ENCODE data around the gene MAP6D1.

MAP6D1 gene

GRCh38 chr3:183825456-183826161, at the start of gene MAP6D1:
MAP6D1 (minus strand) TSS chr3:183825577; CDS start chr3:183825547, 30 bp downstream.
- DNase-seq: peak; percentile 20

- no peak for DNase-seq
Measured at GRCh38 chr3:183873914-183874313, 48.5 kb upstream of the MAP6D1 start.

GRCh38 chr3:183871541-183871940, 46.2 kb upstream of the MAP6D1 start:
- DNase-seq: no peak

GRCh38 chr3:183870563-183870962, 45.2 kb upstream of the MAP6D1 start:
- DNase-seq: no peak

GRCh38 chr3:183868796-183869195, 43.4 kb upstream of the MAP6D1 start:
- no peak for DNase-seq

- no peak for DNase-seq
Measured at GRCh38 chr3:183862610-183863009, 37.2 kb upstream of the MAP6D1 start.

- DNase-seq: no peak
Measured at GRCh38 chr3:183857863-183858262, 32.5 kb upstream of the MAP6D1 start.

- no peak for DNase-seq
Measured at GRCh38 chr3:183854318-183855035, 29.1 kb upstream of the MAP6D1 start.

GRCh38 chr3:183845608-183846288, 20.4 kb upstream of the MAP6D1 start:
- DNase-seq: peak; percentile 46

- DNase-seq: no peak
Measured at GRCh38 chr3:183845090-183845489, 19.7 kb upstream of the MAP6D1 start.

GRCh38 chr3:183844606-183845005, 19.2 kb upstream of the MAP6D1 start:
- peak; percentile 79 for DNase-seq

- no peak for DNase-seq
Measured at GRCh38 chr3:183839751-183840150, 14.4 kb upstream of the MAP6D1 start.

GRCh38 chr3:183837894-183838293, 12.5 kb upstream of the MAP6D1 start:
- no peak for DNase-seq

GRCh38 chr3:183837390-183837789, 12.0 kb upstream of the MAP6D1 start:
- DNase-seq: no peak

- no peak for DNase-seq
Measured at GRCh38 chr3:183833516-183833915, 8.1 kb upstream of the MAP6D1 start.

GRCh38 chr3:183830187-183830586, 4.8 kb upstream of the MAP6D1 start:
- DNase-seq: no peak

- DNase-seq: no peak
Measured at GRCh38 chr3:183829466-183829865, 4.1 kb upstream of the MAP6D1 start.

GRCh38 chr3:183828538-183828870, 3.1 kb upstream of the MAP6D1 start:
- DNase-seq: no peak

GRCh38 chr3:183827809-183828537, 2.6 kb upstream of the MAP6D1 start:
- DNase-seq: no peak

GRCh38 chr3:183826448-183827250, 1.3 kb upstream of the MAP6D1 start:
- DNase-seq: no peak

GRCh38 chr3:183824761-183825455, 469 bp downstream of the MAP6D1 start:
- no peak for DNase-seq

GRCh38 chr3:183823963-183824362, 1.4 kb downstream of the MAP6D1 start:
- no peak for DNase-seq
